SK-N-MC (cell line): Measurements from ENCODE around the gene MCOLN1.

ENCODE experiments used
- EZH2 ChIP-seq: fragments of 200-600 bp; sonication (generic); IDR thresholded peaks from one replicate; pipeline ENCODE4 v1.6.1; 2017; ENCODE audit warnings: antibody characterized with exemption
- FOXP2 ChIP-seq: optimal IDR thresholded peaks from 2 replicates; pipeline ENCODE3; 2011; ENCODE audit warnings: mild to moderate bottlenecking, moderate library complexity; ENCODE audit not compliant: insufficient read depth; ENCODE audit errors: extremely low read length, control extremely low read depth
- POLR2AphosphoS5 ChIP-seq: IDR thresholded peaks from 2 replicates; pipeline ENCODE4 v1.6.1; 2012; ENCODE audit warnings: mild to moderate bottlenecking, low read depth, low read length, borderline replicate concordance

- no peak for TF ChIP-seq EZH2
- TF ChIP-seq FOXP2 = no peak
- TF ChIP-seq POLR2AphosphoS5 = peak; percentile 70
Observed at GRCh38 chr19:7535047-7535997, 12.9 kb downstream of the MCOLN1 start, which contains the start of gene PNPLA6.
